Tibial nerve (tissue), 4 donors: ENCODE results near the gene FGGY. TPM values are rescaled to one million over a fixed set of nuclear protein-coding genes. Genes with fewer than 3 reads are reported as not detected.

Source experiments
- DNase-seq, 2 donors: peaks; one replicate each; pipeline ENCODE4 v3.0.0-alpha.2; 2019; ENCODE audit warnings: low spot score in 2 of 2
- H3K27ac ChIP-seq, 4 donors: fragments of 200-600 bp; sonication (generic) in 3 of 4; one replicate each; pipeline ENCODE4 v1.5.1; 2017 to 2019; ENCODE audit warnings: mild to moderate bottlenecking in 1 of 4
- H3K27me3 ChIP-seq, 2 donors: fragments of 200-600 bp; sonication (generic) in 1 of 2; one replicate each; pipeline versions ENCODE4 v1.5.1 to v1.6.0; 2017 to 2019
- H3K36me3 ChIP-seq, 3 donors: fragments of 200-600 bp; sonication (generic); one replicate each; pipeline ENCODE4 v1.5.1; 2018 to 2019
- H3K4me1 ChIP-seq, 4 donors: fragments of 200-600 bp; sonication (generic) in 3 of 4; one replicate each; pipeline ENCODE4 v1.5.1; 2017 to 2019
- H3K4me3 ChIP-seq, 4 donors: fragments of 200-600 bp; sonication (generic) in 3 of 4; one replicate each; pipeline ENCODE4 v1.5.1; 2017 to 2019; ENCODE audit warnings: mild to moderate bottlenecking in 1 of 4, moderate library complexity in 1 of 4
- H3K9me3 ChIP-seq, 4 donors: fragments of 200-600 bp; sonication (generic) in 3 of 4; one replicate each; pipeline ENCODE4 v1.5.1; 2017 to 2019
- EP300 ChIP-seq, 2 donors: sonication (generic); formaldehyde crosslinking; IDR thresholded peaks; one replicate each; pipeline ENCODE4 v1.6.1; 2017; ENCODE audit warnings: antibody characterized with exemption in 2 of 2, mild to moderate bottlenecking in 1 of 2
- POLR2A ChIP-seq, 2 donors: fragments of 450-650 bp; IDR thresholded peaks; one replicate each; pipeline ENCODE4 v1.6.1; 2017; ENCODE audit warnings: antibody characterized with exemption in 2 of 2, mild to moderate bottlenecking in 2 of 2, moderate library complexity in 2 of 2
- WGBS, 2 donors: methylation state at CpG; one replicate each; pipeline ENCODE4 v1.1.5; 2018; 5-methylcytosine and 5-hydroxymethylcytosine counted together
- total RNA-seq, 4 donors: library from RNA; depleted of rRNA; stranded (reverse); fragments of >200 nt; gene quantifications; one replicate each; pipeline ENCODE4 v1.1.0, GENCODE V29; 2016
- TF ChIP-seq, protein P1 (sequence below), 5 experiments: fragments of 200-600 bp in 3 of 5; fragments of 450-650 bp in 2 of 5; sonication (generic) in 3 of 5; IDR thresholded peaks; one replicate each; pipeline ENCODE4 v1.5.1; 2016 to 2019; ENCODE audit warnings: antibody characterized with exemption in 5 of 5, mild to moderate bottlenecking in 3 of 5, moderate library complexity in 2 of 5

The FGGY gene
- total RNA-seq, 4 donors from 2014 or later, result 27.0 to 40.6 (median 32.9) TPM

- WGBS, 2 donors, result 65 to 81% methylated on average over 1 of the region's 1 CpG
- no peaks in the 10 kb centered on the region for H3K36me3 ChIP-seq
- H3K4me1 ChIP-seq, result peaks cover 0 to 9% (median 6%) of the 10 kb centered on the region in 4 donors
- TF ChIP-seq EP300 (IDR thresholded peaks at IDR 0.05), result no peak
- no peak for TF ChIP-seq POLR2A (IDR thresholded peaks at IDR 0.05)
- TF ChIP-seq, protein P1, sequence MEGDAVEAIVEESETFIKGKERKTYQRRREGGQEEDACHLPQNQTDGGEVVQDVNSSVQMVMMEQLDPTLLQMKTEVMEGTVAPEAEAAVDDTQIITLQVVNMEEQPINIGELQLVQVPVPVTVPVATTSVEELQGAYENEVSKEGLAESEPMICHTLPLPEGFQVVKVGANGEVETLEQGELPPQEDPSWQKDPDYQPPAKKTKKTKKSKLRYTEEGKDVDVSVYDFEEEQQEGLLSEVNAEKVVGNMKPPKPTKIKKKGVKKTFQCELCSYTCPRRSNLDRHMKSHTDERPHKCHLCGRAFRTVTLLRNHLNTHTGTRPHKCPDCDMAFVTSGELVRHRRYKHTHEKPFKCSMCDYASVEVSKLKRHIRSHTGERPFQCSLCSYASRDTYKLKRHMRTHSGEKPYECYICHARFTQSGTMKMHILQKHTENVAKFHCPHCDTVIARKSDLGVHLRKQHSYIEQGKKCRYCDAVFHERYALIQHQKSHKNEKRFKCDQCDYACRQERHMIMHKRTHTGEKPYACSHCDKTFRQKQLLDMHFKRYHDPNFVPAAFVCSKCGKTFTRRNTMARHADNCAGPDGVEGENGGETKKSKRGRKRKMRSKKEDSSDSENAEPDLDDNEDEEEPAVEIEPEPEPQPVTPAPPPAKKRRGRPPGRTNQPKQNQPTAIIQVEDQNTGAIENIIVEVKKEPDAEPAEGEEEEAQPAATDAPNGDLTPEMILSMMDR (IDR thresholded peaks at IDR 0.05), result no peak
- no peak for DNase-seq
- no peak overlapping the region for H3K4me3 ChIP-seq
- H3K27me3 ChIP-seq, result no peaks in the 10 kb centered on the region
- no peak overlapping the region for H3K27ac ChIP-seq
- no peaks in the 10 kb centered on the region for H3K9me3 ChIP-seq
These were observed 102.7 kb downstream of the FGGY start for GRCh38 chr1:59399642-59400041.

GRCh38 chr1:59401581-59401980 lies 104.7 kb downstream of the FGGY start:
- Histone ChIP-seq H3K4me3 (no peak overlapping the region), H3K9me3 (no peaks in the 10 kb centered on the region), H3K36me3 (no peaks in the 10 kb centered on the region), H3K4me1 (no peaks in the 10 kb centered on the region), H3K27ac (no peak overlapping the region), H3K27me3 (no peaks in the 10 kb centered on the region)
- DNase-seq, result no peak
- TF ChIP-seq POLR2A (IDR thresholded peaks at IDR 0.05) (no peak), EP300 (IDR thresholded peaks at IDR 0.05) (no peak)
- TF ChIP-seq, protein P1 (IDR thresholded peaks at IDR 0.05), result no peak
- 85 to 93% methylated on average over 3 of the region's 3 CpGs for WGBS, 2 donors

- no peak for DNase-seq
- WGBS, 2 donors, result 82 to 83% methylated on average over 8 of the region's 8 CpGs
- Histone ChIP-seq H3K4me3 (no peak overlapping the region), H3K36me3 (no peaks in the 10 kb centered on the region), H3K9me3 (no peaks in the 10 kb centered on the region), H3K27me3 (no peaks in the 10 kb centered on the region), H3K27ac (no peak overlapping the region), H3K4me1 (peaks cover 0 to 16% (median 0%) of the 10 kb centered on the region in 4 donors)
- TF ChIP-seq, protein P1 (IDR thresholded peaks at IDR 0.05), result no peak
- TF ChIP-seq EP300 (IDR thresholded peaks at IDR 0.05), result no peak
- no peak for TF ChIP-seq POLR2A (IDR thresholded peaks at IDR 0.05)
These were observed 107.9 kb downstream of the FGGY start for GRCh38 chr1:59404796-59405195.

DNA sequence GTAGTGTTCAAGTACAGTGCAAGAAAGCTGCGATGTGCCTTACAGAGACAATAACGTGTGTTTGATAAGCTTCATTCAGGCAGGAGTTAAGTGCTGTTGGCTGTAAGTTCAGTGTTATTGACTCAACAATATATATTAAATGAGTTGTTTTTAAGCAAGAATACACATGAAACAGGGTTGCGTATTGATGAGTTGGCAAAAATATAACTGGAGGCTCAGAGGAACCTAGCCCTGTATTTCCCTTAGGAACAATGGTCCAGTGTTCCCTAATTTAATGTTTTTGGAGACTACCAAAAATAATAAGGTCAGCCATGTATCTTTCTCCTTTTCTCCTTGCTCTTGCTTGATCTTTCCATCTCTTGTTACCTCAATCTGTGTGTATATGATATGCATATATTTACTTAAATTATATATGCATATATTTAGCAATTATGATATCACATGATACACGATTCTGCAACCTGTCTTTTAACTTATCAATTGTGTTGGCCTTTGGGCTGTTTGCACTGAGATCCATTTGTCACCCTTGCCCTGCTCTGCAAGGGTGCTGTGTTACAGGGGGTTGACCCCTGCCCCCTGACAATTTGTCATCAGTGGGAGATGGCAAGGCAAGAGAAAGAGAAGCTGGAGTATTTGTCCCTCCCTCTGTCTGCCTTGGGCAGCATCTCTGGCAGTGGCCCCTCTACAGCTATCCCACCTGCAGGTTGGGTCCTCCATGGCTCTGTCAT lies 109.7 kb downstream of the FGGY start:
- no peak overlapping the region for H3K27ac ChIP-seq
- TF ChIP-seq POLR2A (IDR thresholded peaks at IDR 0.05), result no peak
- TF ChIP-seq EP300 (IDR thresholded peaks at IDR 0.05), result no peak
- TF ChIP-seq, protein P1 (IDR thresholded peaks at IDR 0.05), result no peak

DNA sequence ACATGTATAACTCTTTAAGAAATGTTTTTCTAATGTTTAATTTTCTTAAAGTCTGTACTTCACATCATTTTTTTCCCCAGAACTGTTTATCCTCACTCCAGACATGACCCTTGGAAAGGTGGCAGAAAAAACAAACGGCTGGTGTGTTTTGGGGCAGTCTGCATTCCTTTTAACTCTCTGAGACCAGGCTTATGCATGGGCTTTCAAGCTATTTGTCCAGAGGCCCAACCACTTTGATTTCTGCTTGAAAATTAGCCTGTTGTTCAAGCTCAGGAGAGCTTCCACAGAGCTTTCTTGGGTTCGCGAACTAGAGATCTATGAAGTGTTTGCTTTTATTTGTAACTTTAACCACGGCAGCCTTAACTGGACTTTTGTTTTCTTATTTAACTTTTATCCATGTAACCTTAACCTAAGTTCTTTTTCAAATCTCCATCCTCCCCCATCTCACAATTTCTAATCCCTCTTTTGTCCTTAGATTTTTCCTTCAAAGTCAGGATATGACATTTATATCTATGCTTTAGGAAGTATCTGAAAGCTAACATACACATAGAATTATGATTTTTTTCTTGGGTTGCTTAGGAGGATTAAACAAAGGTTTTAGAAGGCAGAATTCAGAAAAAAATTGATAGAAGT lies 111.8 kb downstream of the FGGY start:
- H3K27me3 ChIP-seq, result no peaks in the 10 kb centered on the region
- no peak overlapping the region for H3K4me3 ChIP-seq
- no peak for DNase-seq
- 36% methylated on average over 4 of the region's 4 CpGs for WGBS, 2 donors
- no peaks in the 10 kb centered on the region for H3K9me3 ChIP-seq
- peaks cover 0 to 18% (median 0%) of the 10 kb centered on the region in 4 donors for H3K4me1 ChIP-seq
- peak overlapping the region in 2 of 4 donors; percentile 12 to 57 for H3K27ac ChIP-seq
- no peaks in the 10 kb centered on the region for H3K36me3 ChIP-seq
- TF ChIP-seq EP300 (IDR thresholded peaks at IDR 0.05), result no peak
- TF ChIP-seq, protein P1 (IDR thresholded peaks at IDR 0.05), result no peak
- TF ChIP-seq POLR2A (IDR thresholded peaks at IDR 0.05), result no peak

More for the DNA sequence above, 109.7 kb downstream of the FGGY start:
- Histone ChIP-seq H3K4me1 (peaks cover 0 to 16% (median 0%) of the 10 kb centered on the region in 4 donors), H3K9me3 (no peaks in the 10 kb centered on the region), H3K27me3 (no peaks in the 10 kb centered on the region), H3K36me3 (no peaks in the 10 kb centered on the region), H3K4me3 (no peak overlapping the region)
- DNase-seq, result no peak
- 93 to 95% methylated on average over 4 of the region's 4 CpGs for WGBS, 2 donors
